HG03521 (cell line): Measurements from ENCODE around the gene KRT74.
"Not testable (repeated sequence)": the region's sequence is repeated elsewhere in the genome, so short reads cannot be mapped to it uniquely, and the experiment has no call there.

Experiments used
- ATAC-seq: cut with Tn5 transposase; IDR thresholded peaks from one replicate; pipeline ENCODE4 v1.9.1; 2021; ENCODE audit warnings: mild to moderate bottlenecking, moderate library complexity; ENCODE audit not compliant: unreplicated experiment

KRT74 gene

DNA sequence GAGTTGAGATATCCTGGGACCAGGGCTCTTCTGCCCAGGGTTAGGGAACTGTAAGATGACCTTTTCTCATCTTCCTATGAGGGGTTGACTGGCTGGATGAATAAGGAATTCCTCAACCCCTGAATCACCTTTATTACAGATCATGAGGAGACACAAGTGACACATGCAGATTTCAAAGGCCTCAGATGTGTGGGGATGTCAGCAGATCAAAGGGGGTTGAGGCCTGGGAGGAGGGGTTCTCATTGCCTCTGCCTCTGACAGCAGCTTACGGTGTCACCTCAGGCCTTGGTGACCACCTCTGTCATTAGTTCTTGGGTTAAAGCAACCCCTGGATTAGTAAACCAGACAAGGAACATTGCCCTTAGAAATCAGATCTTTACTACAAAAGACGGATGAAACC is 29.7 kb upstream of the KRT74 start:
- ATAC-seq, result no peak

DNA sequence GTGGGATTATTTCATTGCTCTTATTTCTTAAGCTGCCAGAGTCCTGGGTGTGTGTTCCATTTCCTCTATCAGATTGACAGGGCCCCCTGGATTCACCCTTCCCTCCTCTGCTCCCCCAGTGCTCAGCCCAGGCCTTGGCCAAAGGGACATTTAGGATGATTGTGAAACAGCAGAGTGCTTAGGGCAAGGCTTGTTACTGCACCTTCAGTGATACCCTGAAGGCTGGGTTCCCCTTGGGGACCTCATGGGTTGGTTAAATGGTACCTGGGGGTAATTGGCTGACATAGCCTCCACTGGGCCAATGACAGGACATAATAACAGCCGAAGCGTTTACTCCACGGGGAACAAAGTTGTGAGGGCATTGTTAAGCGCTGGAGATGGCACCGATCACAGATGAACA is 28.9 kb upstream of the KRT74 start:
- no peak for ATAC-seq

DNA sequence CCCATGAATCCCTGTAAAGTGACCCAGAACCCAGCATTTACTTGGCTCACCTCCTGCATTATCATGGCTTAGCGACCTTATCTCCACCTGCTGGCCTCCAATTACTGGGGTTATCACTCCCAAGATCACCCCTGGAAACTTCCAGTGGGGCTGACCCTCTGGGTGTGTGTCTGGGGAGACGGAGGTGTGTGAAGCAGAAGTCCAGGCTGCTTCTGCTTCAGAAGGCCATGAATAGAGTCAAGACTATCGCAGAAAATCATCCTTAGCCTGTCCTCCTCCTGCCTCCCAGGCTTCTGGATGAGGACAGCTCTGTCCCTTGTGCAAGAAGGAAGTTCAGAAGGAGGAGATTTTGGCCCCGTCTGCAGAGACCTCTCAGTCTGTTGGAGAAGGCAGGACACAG is 28.0 kb upstream of the KRT74 start:
- no peak for ATAC-seq

GRCh38 chr12:52600941-52601481 is 27.4 kb upstream of the KRT74 start, which contains the start of gene KRT72:
Gene KRT72, minus strand, starts transcription at chr12:52601463. Its CDS starts 11 bp downstream, at chr12:52601452.
- ATAC-seq, result no peak

GRCh38 chr12:52600475-52600874 is 26.8 kb upstream of the KRT74 start:
- no peak for ATAC-seq

- no peak for ATAC-seq
These were observed 26.4 kb upstream of the KRT74 start for GRCh38 chr12:52600071-52600470.

- ATAC-seq, result no peak
These were observed 25.3 kb upstream of the KRT74 start for GRCh38 chr12:52598966-52599365.

GRCh38 chr12:52594237-52594636 is 20.6 kb upstream of the KRT74 start:
- ATAC-seq, result not testable (repeated sequence)

DNA sequence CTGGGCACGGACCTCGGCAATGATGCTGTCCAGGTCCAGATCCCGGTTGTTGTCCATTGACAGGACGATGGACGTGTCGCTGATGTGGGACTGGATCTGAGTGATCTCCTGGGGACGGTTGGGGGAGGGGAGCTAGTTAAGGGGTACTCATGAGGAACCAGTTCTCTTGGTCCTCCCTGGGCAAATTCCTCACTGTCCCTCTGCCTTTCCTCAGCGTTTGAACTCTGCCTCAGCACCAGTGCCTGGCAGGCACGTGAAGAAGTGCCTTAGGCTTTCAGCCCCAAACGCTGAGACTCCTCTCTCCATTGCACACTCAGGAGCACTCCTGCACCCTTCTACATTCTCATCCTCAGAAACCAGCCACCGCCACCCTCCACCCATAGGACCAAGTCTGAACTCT is 17.9 kb upstream of the KRT74 start:
- no peak for ATAC-seq

DNA sequence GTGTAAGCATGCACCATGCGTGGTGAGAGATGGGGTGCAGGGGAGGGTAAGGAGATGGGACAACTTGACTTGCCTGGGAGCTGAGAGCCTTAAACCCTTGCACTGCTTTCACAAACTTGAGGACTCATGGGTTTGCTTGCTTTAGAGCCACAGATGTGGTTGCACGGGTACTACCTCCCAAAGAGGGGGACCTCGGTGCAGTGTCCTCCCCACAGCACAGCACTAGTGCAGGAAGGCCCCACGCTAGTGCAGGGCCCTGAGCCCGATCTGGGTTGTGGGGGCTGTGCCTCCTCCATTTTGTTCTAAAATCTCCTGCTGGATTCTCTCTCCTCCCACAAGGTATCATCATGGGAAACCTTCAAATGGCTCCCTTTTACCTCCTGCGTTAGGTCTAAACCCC is 16.4 kb upstream of the KRT74 start:
- ATAC-seq, result no peak

DNA sequence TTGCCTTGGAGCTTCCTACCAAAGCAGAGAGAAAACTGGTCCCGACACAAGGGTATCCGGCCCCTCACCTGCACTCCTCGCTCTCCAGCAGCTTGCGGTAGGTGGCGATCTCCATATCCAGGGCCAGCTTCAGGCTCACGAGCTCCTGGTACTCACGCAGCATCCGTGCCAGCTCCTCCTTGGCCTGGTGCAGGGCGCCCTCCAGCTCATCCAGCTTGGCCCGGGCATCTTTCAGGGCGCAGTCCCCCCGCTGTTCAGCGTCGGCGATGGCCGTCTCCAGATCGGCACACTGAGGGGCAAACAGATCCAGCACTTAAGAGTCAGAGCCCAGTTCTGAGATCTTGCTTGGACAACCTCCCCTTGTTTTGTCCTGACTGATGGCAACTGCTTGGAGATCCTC is 13.9 kb upstream of the KRT74 start:
- ATAC-seq, result no peak

DNA sequence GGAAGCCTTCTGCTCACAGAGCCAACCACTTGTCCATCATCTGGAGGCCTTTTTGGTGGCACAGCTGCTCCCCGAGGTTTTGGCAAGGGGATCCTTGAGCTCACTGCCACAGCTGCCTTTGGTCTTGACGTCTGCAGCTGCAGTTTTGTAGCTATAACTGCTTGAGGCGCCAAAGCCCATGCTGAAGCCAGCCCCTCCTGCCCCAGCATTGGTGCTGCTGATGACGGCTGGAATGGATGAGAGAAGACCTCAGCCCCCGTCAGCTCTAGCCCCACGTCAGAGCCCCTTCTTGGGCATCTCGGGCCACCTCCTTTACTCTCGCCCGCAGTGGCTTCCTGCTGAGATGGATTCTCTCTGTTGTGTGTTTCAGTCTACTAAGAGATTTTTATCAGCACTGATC is 12.3 kb upstream of the KRT74 start:
- no peak for ATAC-seq

DNA sequence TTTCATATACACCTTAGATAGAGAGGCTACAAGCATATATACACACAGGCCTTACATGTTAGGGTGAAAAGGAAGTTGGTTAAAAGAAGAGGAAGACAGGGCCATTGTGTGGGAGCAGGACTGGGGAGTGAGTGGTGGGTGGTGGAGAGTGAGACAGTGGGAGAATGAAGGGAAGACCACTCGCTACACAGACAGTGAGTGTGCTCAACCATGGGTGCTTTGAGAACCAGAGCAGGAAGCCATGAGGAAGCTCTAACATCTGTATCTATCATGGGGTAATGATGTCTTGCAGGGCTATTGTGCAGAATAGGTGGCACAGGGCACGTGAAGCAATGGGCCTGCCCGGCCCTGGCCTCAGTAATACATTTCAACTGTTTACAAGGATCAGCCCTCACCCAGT is 11.4 kb upstream of the KRT74 start:
- no peak for ATAC-seq

- ATAC-seq, result no peak
These were observed 10.6 kb upstream of the KRT74 start for GRCh38 chr12:52584156-52584682.

- ATAC-seq, result no peak
These were observed 9.4 kb upstream of the KRT74 start for GRCh38 chr12:52582971-52583456.

DNA sequence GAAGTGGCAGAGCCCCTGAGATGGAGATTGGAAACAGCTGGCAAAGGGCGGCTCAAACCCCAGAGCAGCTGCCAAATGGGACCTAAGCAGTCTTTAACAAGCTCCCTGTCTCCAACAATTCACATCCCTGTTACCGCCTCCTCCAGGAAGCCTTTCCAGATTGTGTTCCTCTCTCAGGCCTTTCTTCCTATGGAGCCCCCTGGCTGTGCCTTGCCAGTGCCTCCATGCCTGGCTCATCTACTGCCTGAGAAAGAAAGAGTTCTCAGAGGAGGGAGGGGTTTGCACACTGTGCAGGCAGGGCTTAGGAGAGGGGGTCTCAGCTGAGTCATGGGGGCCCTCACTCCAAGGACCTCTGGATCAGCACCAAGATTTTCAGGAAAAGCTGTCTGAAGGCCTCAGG is 8.8 kb upstream of the KRT74 start:
- ATAC-seq, result no peak

DNA sequence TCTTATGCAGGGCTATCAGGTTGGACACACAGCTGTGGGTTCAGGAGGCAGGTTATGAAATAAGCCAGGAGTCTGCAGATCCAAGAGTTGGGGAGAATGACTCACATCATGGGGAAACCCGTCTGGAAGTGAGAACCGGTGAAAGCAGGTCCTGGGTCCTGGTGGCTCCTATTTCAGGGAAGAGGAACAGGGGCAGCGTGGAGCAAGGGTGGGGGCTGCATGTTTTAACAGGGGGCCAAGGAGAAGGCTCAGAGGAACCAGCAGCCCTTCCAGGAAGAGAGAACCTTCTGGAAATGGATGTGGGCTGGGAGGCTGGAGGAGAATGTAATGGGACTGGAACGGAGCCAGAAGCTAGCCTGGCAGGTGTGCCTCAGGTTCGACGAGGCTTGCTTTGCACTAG is 7.8 kb upstream of the KRT74 start:
- ATAC-seq, result no peak

GRCh38 chr12:52581066-52581465 is 7.4 kb upstream of the KRT74 start:
- no peak for ATAC-seq

DNA sequence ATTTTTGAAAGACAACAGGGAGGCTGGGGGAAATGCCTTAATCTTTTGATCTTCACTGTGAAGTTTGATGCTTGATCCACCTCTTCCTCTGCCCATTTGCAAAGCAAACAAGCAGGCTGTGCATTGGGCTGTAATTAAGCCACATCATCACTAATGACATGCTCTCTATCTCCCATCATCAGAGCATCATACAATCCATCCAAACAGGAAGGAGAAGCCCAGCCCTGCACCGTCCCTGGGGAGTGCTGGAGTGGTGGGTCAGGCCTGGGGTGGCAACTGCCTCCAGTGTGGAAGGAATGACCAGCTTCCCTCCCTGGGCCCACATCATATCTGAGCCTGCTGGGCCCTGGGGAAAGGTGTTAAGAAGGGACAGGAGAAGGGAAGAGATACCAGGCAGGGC is 6.9 kb upstream of the KRT74 start:
- ATAC-seq, result no peak

- no peak for ATAC-seq
These were observed 6.1 kb upstream of the KRT74 start for GRCh38 chr12:52579468-52580465.

DNA sequence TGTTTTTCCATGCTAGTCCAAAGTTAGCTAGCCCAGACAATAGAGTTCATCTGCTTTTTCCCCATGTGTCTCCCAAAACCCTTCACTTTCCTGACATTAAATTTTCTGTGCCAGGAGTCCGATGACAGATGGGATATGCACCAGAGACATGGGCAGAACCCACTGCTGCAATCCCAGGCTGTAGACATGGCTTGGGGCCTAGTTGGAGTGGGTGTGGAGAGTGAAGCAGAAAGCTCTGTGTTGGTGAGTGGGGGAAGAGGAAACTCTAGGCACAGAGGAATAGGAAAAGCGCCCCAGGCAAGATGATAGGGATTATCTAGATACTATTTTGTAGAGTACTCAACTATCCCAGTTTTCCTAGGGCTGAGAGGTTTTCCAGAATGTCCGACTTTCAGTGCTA is 4.8 kb upstream of the KRT74 start:
- ATAC-seq, result no peak

DNA sequence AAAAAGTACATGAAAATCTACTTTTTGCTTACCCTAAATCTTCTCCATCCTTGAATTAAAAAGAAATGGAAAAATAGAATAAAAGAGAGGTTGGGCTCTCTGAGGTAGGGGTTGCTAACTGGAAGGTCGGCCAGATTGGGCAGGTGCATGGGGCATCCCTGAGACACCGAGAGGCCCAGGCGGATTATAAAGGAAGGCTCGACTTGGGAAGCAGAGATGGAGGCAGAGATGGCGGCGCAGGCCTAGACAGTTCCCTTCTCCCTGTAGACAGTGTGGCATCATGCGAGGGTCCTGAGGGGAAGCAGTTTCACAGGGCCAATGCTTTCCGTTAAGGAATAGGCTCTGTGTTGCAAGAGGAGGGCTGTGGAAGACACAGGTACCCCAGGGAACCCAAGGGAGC is 3.7 kb upstream of the KRT74 start:
- no peak for ATAC-seq
